Trophoblast cell (in vitro differentiated cells and primary cell): Measurements from ENCODE around the gene CUTC. TPM values are rescaled to one million over a fixed set of nuclear protein-coding genes. Genes with fewer than 3 reads are reported as not detected.

Source experiments
- DNase-seq, 2 donors: peaks; one replicate each; pipeline ENCODE4 v3.0.0-alpha.2; 2016
- H2AFZ ChIP-seq: 2 replicates; pipeline ENCODE4 v1.6.1; 2013; ENCODE audit warnings: low read length, moderate library complexity, mild to moderate bottlenecking; ENCODE audit not compliant: insufficient read depth, poor library complexity
- H2AK5ac ChIP-seq: 2 replicates; pipeline ENCODE4 v1.6.1; 2013; ENCODE audit warnings: mild to moderate bottlenecking, low read length
- H2BK120ac ChIP-seq: 2 replicates; pipeline ENCODE4 v1.6.1; 2013; ENCODE audit warnings: low read length, mild to moderate bottlenecking, moderate library complexity; ENCODE audit not compliant: insufficient read depth, poor library complexity
- H2BK12ac ChIP-seq: 2 replicates; pipeline ENCODE4 v1.6.1; 2013; ENCODE audit warnings: mild to moderate bottlenecking, low read length, moderate library complexity
- H2BK5ac ChIP-seq: 2 replicates; pipeline ENCODE4 v1.6.1; 2013; ENCODE audit warnings: low read length, low read depth, moderate library complexity, mild to moderate bottlenecking; ENCODE audit not compliant: poor library complexity
- H3K14ac ChIP-seq: 2 replicates; pipeline ENCODE4 v1.6.1; 2013; ENCODE audit warnings: mild to moderate bottlenecking, low read length
- H3K18ac ChIP-seq: 2 replicates; pipeline ENCODE4 v1.6.1; 2013; ENCODE audit warnings: mild to moderate bottlenecking, low read length
- H3K23ac ChIP-seq: 2 replicates; pipeline ENCODE4 v1.6.1; 2013; ENCODE audit warnings: low read length
- H3K27ac ChIP-seq: 2 replicates; pipeline ENCODE4 v1.5.1; 2013; ENCODE audit warnings: low read depth, mild to moderate bottlenecking, inconsistent platforms, low read length, moderate library complexity
- H3K27me3 ChIP-seq: 2 replicates; pipeline ENCODE4 v1.6.1; 2013; ENCODE audit warnings: inconsistent platforms, mild to moderate bottlenecking, low read length, moderate library complexity; ENCODE audit not compliant: insufficient read depth
- H3K36me3 ChIP-seq, 2 experiments: 1 replicate in 1 of 2; 2 replicates in 1 of 2; pipeline ENCODE4 v1.6.1; 2013; ENCODE audit warnings: low read length in 2 of 2, mild to moderate bottlenecking in 2 of 2, moderate library complexity in 1 of 2; ENCODE audit not compliant: insufficient read depth in 2 of 2, control insufficient read depth in 1 of 2
- H3K4ac ChIP-seq: 2 replicates; pipeline ENCODE4 v1.6.1; 2013; ENCODE audit warnings: low read depth, mild to moderate bottlenecking, low read length, moderate library complexity
- H3K4me1 ChIP-seq, 2 experiments: 1 replicate in 1 of 2; 2 replicates in 1 of 2; pipeline ENCODE4 v1.6.1; 2013; ENCODE audit warnings: low read length in 2 of 2, mild to moderate bottlenecking in 2 of 2, moderate library complexity in 1 of 2; ENCODE audit not compliant: insufficient read depth in 2 of 2, control insufficient read depth in 1 of 2
- H3K4me2 ChIP-seq: 2 replicates; pipeline ENCODE4 v1.6.1; 2013; ENCODE audit warnings: inconsistent platforms, mild to moderate bottlenecking, low read length, moderate library complexity
- H3K4me3 ChIP-seq: 2 replicates; pipeline ENCODE4 v1.5.1; 2013; ENCODE audit warnings: mild to moderate bottlenecking, low read depth, low read length, inconsistent platforms
- H3K79me1 ChIP-seq: one replicate; pipeline ENCODE4 v1.6.1; 2013; ENCODE audit warnings: low read length
- H3K79me2 ChIP-seq: 2 replicates; pipeline ENCODE4 v1.6.1; 2013; ENCODE audit warnings: low read length, mild to moderate bottlenecking; ENCODE audit not compliant: control insufficient read depth, insufficient read depth, poor library complexity
- H3K9ac ChIP-seq: 2 replicates; pipeline ENCODE4 v1.6.1; 2013; ENCODE audit warnings: mild to moderate bottlenecking, low read length
- H3K9me3 ChIP-seq: 2 replicates; pipeline ENCODE4 v1.6.1; 2013; ENCODE audit warnings: low read depth, mild to moderate bottlenecking, control low read depth, inconsistent platforms, low read length; ENCODE audit not compliant: insufficient read depth
- H4K12ac ChIP-seq: 2 replicates; pipeline ENCODE4 v1.6.1; 2013; ENCODE audit warnings: low read depth, mild to moderate bottlenecking, low read length, moderate library complexity
- H4K8ac ChIP-seq: 2 replicates; pipeline ENCODE4 v1.6.1; 2013; ENCODE audit warnings: low read depth, mild to moderate bottlenecking, low read length, moderate library complexity
- H4K91ac ChIP-seq: one replicate; pipeline ENCODE4 v1.6.1; 2013; ENCODE audit warnings: low read depth, mild to moderate bottlenecking, low read length, moderate library complexity
- WGBS: extraction: QIAGEN DNeasy Blood & Tissue Kit; methylation state at CpG from one replicate; pipeline ENCODE4 v1.1.7; 2013; ENCODE audit warnings: missing lambda C conversion rate; ENCODE audit not compliant: insufficient read length, insufficient coverage; ENCODE audit errors: extremely low coverage; 5-methylcytosine and 5-hydroxymethylcytosine counted together
- polyA plus RNA-seq: library from polyadenylated mRNA; stranded (reverse); fragments of 200-250 nt; gene quantifications from 2 replicates; pipeline ENCODE4 v1.2.3, GENCODE V29; 2013

CUTC gene, protein sequence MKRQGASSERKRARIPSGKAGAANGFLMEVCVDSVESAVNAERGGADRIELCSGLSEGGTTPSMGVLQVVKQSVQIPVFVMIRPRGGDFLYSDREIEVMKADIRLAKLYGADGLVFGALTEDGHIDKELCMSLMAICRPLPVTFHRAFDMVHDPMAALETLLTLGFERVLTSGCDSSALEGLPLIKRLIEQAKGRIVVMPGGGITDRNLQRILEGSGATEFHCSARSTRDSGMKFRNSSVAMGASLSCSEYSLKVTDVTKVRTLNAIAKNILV
- polyA plus RNA-seq, result 9.9 and 10.4 TPM in 2 replicates

DNA sequence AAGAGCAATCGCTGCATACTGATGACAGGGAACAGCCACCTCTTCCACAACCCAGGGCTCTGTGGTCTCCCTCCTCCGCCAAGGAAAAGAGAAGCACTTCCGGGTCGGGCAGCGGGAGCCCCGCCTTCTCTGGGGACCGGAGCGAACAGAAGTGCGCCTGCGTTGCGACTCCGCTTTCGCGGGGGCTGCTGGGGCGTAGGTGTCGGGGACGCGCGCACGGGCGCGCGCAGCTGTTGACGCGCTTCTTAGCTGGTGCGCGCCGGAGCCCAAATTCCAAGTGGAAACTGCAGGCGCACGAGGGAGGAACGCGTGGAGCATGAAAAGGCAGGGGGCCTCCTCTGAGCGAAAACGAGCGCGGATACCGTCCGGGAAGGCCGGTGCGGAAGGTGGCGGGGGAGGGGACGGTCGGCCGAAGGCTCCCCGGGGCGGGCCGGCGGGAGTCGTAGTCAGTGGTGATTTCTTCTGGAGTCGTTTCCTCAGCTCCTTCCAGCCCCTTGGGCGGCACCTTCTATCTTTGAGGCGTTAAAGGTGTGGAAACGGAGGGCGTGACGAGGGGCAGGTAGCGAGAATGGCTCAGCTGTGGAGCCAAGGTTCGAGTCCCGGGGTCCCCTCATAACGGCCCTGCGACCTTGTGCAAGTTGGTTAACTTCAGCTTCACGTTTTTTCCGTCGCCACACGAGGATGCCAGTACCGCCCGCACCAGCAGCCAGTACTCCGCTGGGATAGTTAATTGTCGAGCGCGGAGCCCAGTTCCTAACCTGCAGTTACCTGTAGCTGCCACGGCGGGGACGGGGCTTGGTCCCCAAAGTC, at the start of gene CUTC, which contains the start of gene COX15:
TSS of gene CUTC (plus strand) at position 202 of the 810 bp plus-strand sequence. CDS start at position 317, 115 bp downstream.
TSS of gene COX15 (minus strand) at position 95 of the 810 bp plus-strand sequence. CDS start at position 17, 78 bp downstream.
- H3K4me1 ChIP-seq, result peaks cover 0 to 1% of the 10 kb centered on the region in 2 experiments
- peak within 1 kb of the TSS; percentile 86 for H3K4me2 ChIP-seq
- peak within 1 kb of the TSS; percentile 96 for H3K4ac ChIP-seq
- peak within 1 kb of the TSS; percentile 100 for H4K8ac ChIP-seq
- H2BK12ac ChIP-seq, result no peak within 1 kb of the TSS
- H3K9me3 ChIP-seq, result no peaks in the 10 kb centered on the region
- peak within 1 kb of the TSS; percentile 99 for H4K12ac ChIP-seq
- peaks cover 3 to 5% of the 10 kb centered on the region in 2 experiments for H3K36me3 ChIP-seq
- peak within 1 kb of the TSS; percentile 86 for H3K27ac ChIP-seq
- H3K4me3 ChIP-seq, result peak within 1 kb of the TSS; percentile 95
- peaks cover 5% of the 10 kb centered on the region for H3K79me2 ChIP-seq
- peaks cover 9% of the 10 kb centered on the region for H3K79me1 ChIP-seq
- H3K23ac ChIP-seq, result no peak within 1 kb of the TSS
- peak within 1 kb of the TSS; percentile 81 for H2BK5ac ChIP-seq
- H2BK120ac ChIP-seq, result peak within 1 kb of the TSS; percentile 86
- peak within 1 kb of the TSS; percentile 91 for H4K91ac ChIP-seq
- no peaks in the 10 kb centered on the region for H3K27me3 ChIP-seq
- DNase-seq, result peak; percentile 94 to 97
- peak within 1 kb of the TSS; percentile 99 for H2AFZ ChIP-seq
- peak within 1 kb of the TSS; percentile 99 for H2AK5ac ChIP-seq
- peak within 1 kb of the TSS; percentile 100 for H3K14ac ChIP-seq
- H3K18ac ChIP-seq, result peak within 1 kb of the TSS; percentile 95
- H3K9ac ChIP-seq, result peak within 1 kb of the TSS; percentile 97
- no CpG with 5 or more reads among the region's 73 CpGs for WGBS

DNA sequence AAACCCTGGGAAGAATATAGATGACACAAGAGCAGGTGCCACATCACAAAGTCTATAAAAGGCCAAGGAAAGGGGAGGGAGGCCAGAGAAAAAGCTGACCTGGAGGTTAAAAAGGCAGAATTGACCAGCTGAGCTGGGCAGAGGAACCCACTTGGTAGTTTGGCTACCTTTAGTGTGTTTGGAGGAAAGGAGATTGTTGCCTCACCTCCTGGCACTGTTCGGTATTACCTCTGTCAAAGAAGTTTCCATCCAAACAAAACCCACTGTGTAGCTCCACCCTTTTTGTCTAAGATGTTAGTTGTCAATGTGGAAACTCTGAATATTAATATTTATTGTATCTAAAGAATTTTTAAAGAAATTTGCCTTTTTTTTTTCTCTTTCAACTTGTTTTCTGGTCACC, 49.3 kb upstream of the CUTC start:
- WGBS, result no CpG with 5 or more reads among the region's 1 CpG
- H3K23ac ChIP-seq, result no peak overlapping the region
- H4K91ac ChIP-seq, result no peak overlapping the region

DNA sequence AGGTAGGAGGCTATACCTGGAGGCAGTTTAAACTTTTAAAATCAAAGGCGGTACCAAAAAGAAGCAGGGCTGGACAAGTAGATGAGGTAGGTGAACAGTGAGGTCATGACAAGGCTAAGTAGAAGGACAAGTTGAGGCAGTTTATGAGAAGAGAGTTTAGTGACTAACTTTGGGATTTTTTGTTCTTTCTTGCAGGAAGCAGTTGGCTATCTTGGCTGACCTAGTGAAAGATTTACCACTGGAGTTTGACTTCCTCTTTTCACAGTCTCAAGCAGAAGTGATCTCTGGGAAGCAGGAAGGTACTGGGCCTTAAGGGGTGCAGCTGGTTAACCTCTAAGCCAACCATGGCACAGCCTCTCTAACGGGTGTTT, 46.5 kb upstream of the CUTC start:
- H3K4me2 ChIP-seq, result no peak overlapping the region
- no peak overlapping the region for H4K8ac ChIP-seq
- no peak overlapping the region for H3K14ac ChIP-seq
- peaks cover 1% of the 10 kb centered on the region in 2 experiments for H3K36me3 ChIP-seq
- H4K12ac ChIP-seq, result no peak overlapping the region
- H3K23ac ChIP-seq, result no peak overlapping the region
- no peak overlapping the region for H2AFZ ChIP-seq
- H3K9me3 ChIP-seq, result no peaks in the 10 kb centered on the region
- WGBS, result no CpG with 5 or more reads among the region's 2 CpGs
- no peaks in the 10 kb centered on the region for H3K79me2 ChIP-seq
- no peaks in the 10 kb centered on the region for H3K27me3 ChIP-seq
- H2AK5ac ChIP-seq, result no peak overlapping the region
- no peaks in the 10 kb centered on the region for H3K4me1 ChIP-seq
- no peak overlapping the region for H3K27ac ChIP-seq
- no peak overlapping the region for H2BK12ac ChIP-seq
- peak in 1 of 2 donors; percentile 22 for DNase-seq
- no peak overlapping the region for H2BK120ac ChIP-seq
- H3K4ac ChIP-seq, result no peak overlapping the region
- H3K9ac ChIP-seq, result no peak overlapping the region
- H3K4me3 ChIP-seq, result no peak overlapping the region
- no peak overlapping the region for H2BK5ac ChIP-seq
- no peaks in the 10 kb centered on the region for H3K79me1 ChIP-seq
- H4K91ac ChIP-seq, result no peak overlapping the region
- H3K18ac ChIP-seq, result no peak overlapping the region

More for the DNA sequence above, 49.3 kb upstream of the CUTC start:
- no peak overlapping the region for H2BK5ac ChIP-seq
- no peak overlapping the region for H4K12ac ChIP-seq
- H3K36me3 ChIP-seq, result peaks cover 6 to 10% of the 10 kb centered on the region in 2 experiments
- H3K27ac ChIP-seq, result no peak overlapping the region
- no peak overlapping the region for H2BK12ac ChIP-seq
- no peak overlapping the region for H3K9ac ChIP-seq
- no peak overlapping the region for H3K4me3 ChIP-seq
- no peak overlapping the region for H4K8ac ChIP-seq
- no peaks in the 10 kb centered on the region for H3K9me3 ChIP-seq
- no peak overlapping the region for H3K4ac ChIP-seq
- no peaks in the 10 kb centered on the region for H3K27me3 ChIP-seq
- no peak overlapping the region for H2BK120ac ChIP-seq
- no peak overlapping the region for H3K4me2 ChIP-seq
- peak in 1 of 2 donors; percentile 11 for DNase-seq
- H2AFZ ChIP-seq, result no peak overlapping the region
- H3K14ac ChIP-seq, result no peak overlapping the region
- no peak overlapping the region for H2AK5ac ChIP-seq
- no peak overlapping the region for H3K18ac ChIP-seq
- no peaks in the 10 kb centered on the region for H3K79me2 ChIP-seq
- no peaks in the 10 kb centered on the region for H3K4me1 ChIP-seq
- H3K79me1 ChIP-seq, result no peaks in the 10 kb centered on the region

DNA sequence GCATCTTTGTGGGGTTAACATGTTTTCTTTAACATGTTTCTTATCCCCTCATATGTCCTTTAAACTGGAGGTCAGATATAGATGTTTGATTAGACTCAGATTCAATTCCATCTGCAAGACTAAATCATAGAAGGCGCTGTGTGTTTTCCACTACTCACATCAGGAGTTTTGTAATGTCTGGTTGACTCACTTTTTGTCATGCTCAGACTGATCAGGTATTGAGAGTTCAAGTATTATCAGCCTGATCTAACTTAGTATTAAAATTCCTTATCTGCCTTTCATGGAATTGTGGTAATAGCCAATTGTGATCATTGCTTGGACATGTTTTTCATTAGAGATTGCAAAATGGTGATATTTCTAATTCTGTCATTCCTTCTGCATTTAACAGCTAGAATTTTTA, 42.6 kb upstream of the CUTC start:
- no peak overlapping the region for H3K23ac ChIP-seq
- no peaks in the 10 kb centered on the region for H3K79me1 ChIP-seq
- no peaks in the 10 kb centered on the region for H3K4me1 ChIP-seq
- no peak overlapping the region for H3K4me3 ChIP-seq
- DNase-seq, result no peak
- no peak overlapping the region for H3K4me2 ChIP-seq
- no peak overlapping the region for H4K12ac ChIP-seq
- no peak overlapping the region for H3K18ac ChIP-seq
- no peak overlapping the region for H3K4ac ChIP-seq
- H3K9me3 ChIP-seq, result no peaks in the 10 kb centered on the region
- no peak overlapping the region for H3K14ac ChIP-seq
- H2AK5ac ChIP-seq, result no peak overlapping the region
- no peak overlapping the region for H2BK12ac ChIP-seq
- H2BK5ac ChIP-seq, result no peak overlapping the region
- no peaks in the 10 kb centered on the region for H3K79me2 ChIP-seq
- H3K9ac ChIP-seq, result no peak overlapping the region
- H4K91ac ChIP-seq, result no peak overlapping the region
- peaks cover 3 to 10% of the 10 kb centered on the region in 2 experiments for H3K36me3 ChIP-seq
- no peak overlapping the region for H2BK120ac ChIP-seq
- H3K27ac ChIP-seq, result no peak overlapping the region
- H4K8ac ChIP-seq, result no peak overlapping the region
- H3K27me3 ChIP-seq, result no peaks in the 10 kb centered on the region
- no CpG with 5 or more reads among the region's 1 CpG for WGBS
- no peak overlapping the region for H2AFZ ChIP-seq
